IPS-15b (cell line): ENCODE results near the gene KCTD1.

Experiments used
- H3K27me3 ChIP-seq: one replicate; pipeline ENCODE4 v1.6.1; 2013; ENCODE audit warnings: low read length; ENCODE audit not compliant: control insufficient read depth, insufficient read depth
- H3K36me3 ChIP-seq: one replicate; pipeline ENCODE4 v1.6.1; 2013; ENCODE audit warnings: low read length; ENCODE audit not compliant: control insufficient read depth, insufficient read depth
- H3K4me1 ChIP-seq: one replicate; pipeline ENCODE4 v1.6.1; 2013; ENCODE audit warnings: mild to moderate bottlenecking, low read length; ENCODE audit not compliant: control insufficient read depth, insufficient read depth
- H3K4me3 ChIP-seq: one replicate; pipeline ENCODE4 v1.5.1; 2013; ENCODE audit warnings: low read depth, low read length
- H3K9ac ChIP-seq: one replicate; pipeline ENCODE4 v1.6.1; 2013; ENCODE audit warnings: low read depth, mild to moderate bottlenecking, low read length
- H3K9me3 ChIP-seq: one replicate; pipeline ENCODE4 v1.6.1; 2013; ENCODE audit warnings: mild to moderate bottlenecking, low read length; ENCODE audit not compliant: control insufficient read depth, insufficient read depth

Gene KCTD1

GRCh38 chr18:26415631-26416030 is 132.7 kb downstream of the KCTD1 start:
- no peaks in the 10 kb centered on the region for H3K36me3 ChIP-seq
- no peaks in the 10 kb centered on the region for H3K27me3 ChIP-seq
- no peaks in the 10 kb centered on the region for H3K9me3 ChIP-seq
- H3K4me1 ChIP-seq, result peaks cover 14% of the 10 kb centered on the region
- H3K9ac ChIP-seq, result no peak overlapping the region
- no peak overlapping the region for H3K4me3 ChIP-seq

DNA sequence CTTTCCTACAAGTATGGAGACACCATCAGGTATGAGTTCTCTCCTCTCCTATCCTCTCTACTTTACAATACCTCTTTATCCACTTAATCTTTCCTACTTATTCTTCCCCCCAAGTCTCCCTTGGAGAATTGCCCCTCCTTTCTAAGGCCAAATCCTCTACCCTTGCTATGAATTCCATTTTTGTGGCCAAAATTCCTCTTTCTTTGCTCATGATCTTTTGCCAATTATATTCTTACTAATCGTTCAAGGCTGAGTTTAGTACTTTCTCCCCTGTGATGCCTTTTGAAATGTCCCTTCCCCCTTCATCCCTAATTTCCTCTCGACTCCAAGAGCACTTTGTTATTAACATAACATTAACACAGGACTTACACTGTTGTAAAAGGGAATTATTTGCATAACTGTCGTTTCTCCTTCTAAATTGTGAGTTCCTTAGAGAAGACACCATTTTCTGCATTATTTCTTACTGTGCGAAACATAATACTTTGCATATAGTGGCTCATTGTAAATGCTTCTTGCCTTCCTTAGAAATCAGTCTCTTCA is 133.4 kb downstream of the KCTD1 start:
- no peaks in the 10 kb centered on the region for H3K36me3 ChIP-seq
- no peak overlapping the region for H3K4me3 ChIP-seq
- H3K4me1 ChIP-seq, result peaks cover 14% of the 10 kb centered on the region
- no peaks in the 10 kb centered on the region for H3K9me3 ChIP-seq
- H3K27me3 ChIP-seq, result no peaks in the 10 kb centered on the region
- no peak overlapping the region for H3K9ac ChIP-seq

GRCh38 chr18:26409091-26409490 is 139.3 kb downstream of the KCTD1 start:
- no peak overlapping the region for H3K4me3 ChIP-seq
- no peak overlapping the region for H3K9ac ChIP-seq
- H3K4me1 ChIP-seq, result peaks cover 7% of the 10 kb centered on the region
- H3K27me3 ChIP-seq, result no peaks in the 10 kb centered on the region
- no peaks in the 10 kb centered on the region for H3K36me3 ChIP-seq
- H3K9me3 ChIP-seq, result no peaks in the 10 kb centered on the region

DNA sequence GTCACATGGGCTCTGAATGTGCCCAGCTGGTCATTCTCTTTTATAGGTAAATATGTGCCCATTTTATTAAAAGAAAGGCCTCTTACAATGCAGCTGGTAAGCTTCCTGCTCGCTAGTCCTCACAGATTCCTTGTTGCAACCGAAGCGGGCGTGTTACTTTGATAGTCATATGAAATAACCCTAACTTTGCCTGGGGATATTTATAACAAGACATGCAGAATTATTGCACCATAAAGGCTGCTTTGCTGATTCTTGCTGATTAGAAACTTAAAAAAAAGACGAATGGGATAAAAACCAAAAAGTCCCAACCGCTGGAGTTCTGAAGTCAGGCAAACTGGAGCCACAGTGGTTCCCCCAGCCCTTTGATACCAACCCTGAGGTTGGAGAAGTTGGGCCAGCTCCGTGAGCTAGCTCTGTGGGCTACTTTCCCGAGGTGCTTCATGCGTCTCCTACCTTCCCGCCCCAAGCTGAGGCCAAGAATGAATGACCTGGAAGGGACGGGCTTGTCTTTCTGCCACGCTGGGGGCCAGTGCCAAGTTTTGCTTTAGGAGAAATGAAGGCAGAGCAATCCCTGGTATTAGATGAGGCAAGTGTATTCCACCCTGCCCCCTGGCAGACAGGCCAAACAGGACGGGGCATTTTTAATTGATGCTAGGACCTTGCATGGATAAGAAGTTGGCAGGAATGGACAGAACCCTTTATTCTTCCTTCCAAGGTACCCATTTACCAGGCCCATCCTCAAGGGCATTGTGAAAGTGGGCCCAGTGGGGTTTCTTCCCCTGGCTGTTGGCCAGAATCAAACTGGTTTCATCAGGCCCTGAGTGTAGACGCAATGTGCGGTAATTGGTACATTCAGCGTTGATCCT is 140.4 kb downstream of the KCTD1 start:
- Histone ChIP-seq H3K4me3 (no peak overlapping the region), H3K36me3 (no peaks in the 10 kb centered on the region), H3K9me3 (no peaks in the 10 kb centered on the region), H3K9ac (no peak overlapping the region), H3K27me3 (no peaks in the 10 kb centered on the region), H3K4me1 (peaks cover 6% of the 10 kb centered on the region)

DNA sequence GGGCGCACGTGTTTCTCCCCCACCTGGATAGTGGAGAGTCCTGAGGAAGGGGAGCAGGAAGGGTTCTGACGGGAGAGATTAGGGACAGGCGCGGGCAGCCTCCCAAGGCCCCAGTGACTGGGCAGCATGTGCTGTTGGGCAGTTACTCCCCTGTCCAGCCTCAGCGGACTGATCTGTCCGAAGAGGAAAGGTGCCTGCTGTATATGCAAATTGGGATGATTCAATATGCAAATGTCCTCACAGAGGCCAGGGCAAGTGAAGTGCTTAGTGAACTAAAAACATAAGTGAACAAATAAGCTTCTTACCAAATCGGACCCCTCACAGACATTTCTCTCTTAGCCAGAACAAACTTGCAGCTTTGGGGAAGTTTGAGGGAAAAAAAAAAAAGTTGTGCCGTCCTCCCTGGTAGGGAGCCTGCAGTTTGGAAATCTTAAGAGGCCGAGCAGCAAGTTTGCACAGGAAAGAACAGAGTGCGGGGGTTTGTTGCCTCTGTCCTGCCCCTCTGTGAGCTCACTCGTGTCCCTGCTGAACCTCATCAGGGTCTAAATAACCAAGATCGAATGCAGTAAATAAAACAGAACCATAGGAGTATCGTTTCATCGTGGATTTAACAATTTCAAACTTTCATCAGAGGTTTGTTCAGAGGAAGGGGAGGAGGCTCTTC is 141.4 kb downstream of the KCTD1 start:
- no peak overlapping the region for H3K4me3 ChIP-seq
- no peaks in the 10 kb centered on the region for H3K36me3 ChIP-seq
- no peaks in the 10 kb centered on the region for H3K9me3 ChIP-seq
- H3K9ac ChIP-seq, result no peak overlapping the region
- H3K27me3 ChIP-seq, result no peaks in the 10 kb centered on the region
- H3K4me1 ChIP-seq, result peaks cover 6% of the 10 kb centered on the region

GRCh38 chr18:26406324-26406723 is 142.0 kb downstream of the KCTD1 start:
- H3K4me3 ChIP-seq, result no peak overlapping the region
- H3K9me3 ChIP-seq, result no peaks in the 10 kb centered on the region
- peaks cover 6% of the 10 kb centered on the region for H3K4me1 ChIP-seq
- H3K36me3 ChIP-seq, result no peaks in the 10 kb centered on the region
- H3K27me3 ChIP-seq, result no peaks in the 10 kb centered on the region
- H3K9ac ChIP-seq, result no peak overlapping the region

- no peaks in the 10 kb centered on the region for H3K9me3 ChIP-seq
- H3K27me3 ChIP-seq, result no peaks in the 10 kb centered on the region
- H3K4me3 ChIP-seq, result no peak overlapping the region
Measured at GRCh38 chr18:26405190-26405801, 143.1 kb downstream of the KCTD1 start.

More at GRCh38 chr18:26405190-26405801, 143.1 kb downstream of the KCTD1 start:
- Histone ChIP-seq H3K4me1 (peaks cover 6% of the 10 kb centered on the region), H3K9ac (no peak overlapping the region), H3K36me3 (no peaks in the 10 kb centered on the region)
